SK-N-SH (cell line): Measurements from ENCODE around the gene SLCO2B1. TPM values are rescaled to one million over a fixed set of nuclear protein-coding genes. Genes with fewer than 3 reads are reported as not detected.

Experiments used
- CTCF ChIA-PET: fragments of 300-600, 350-600 bp; formaldehyde crosslinking; extraction: SDS; loops from one replicate; lab custom pipeline; 2021; lab: Yijun Ruan, JAX
- POLR2A ChIA-PET: fragments of 350-600 bp; sonication (Branson Sonifier 250); formaldehyde crosslinking; extraction: SDS; loops from one replicate; lab custom pipeline; 2020; ENCODE audit warnings: antibody characterized with exemption, inconsistent platforms; lab: Yijun Ruan, JAX
- DNase-seq: peaks from one replicate; pipeline ENCODE4 v3.0.0; 2012
- H2AFZ ChIP-seq: fragments of 200-600 bp; sonication (generic); 2 replicates; pipeline ENCODE4 v1.8.1; 2016; ENCODE audit warnings: antibody characterized with exemption, mild to moderate bottlenecking, low read depth
- H3F3A ChIP-seq: fragments of 200-600 bp; sonication (generic); replicated peaks from 2 replicates; pipeline ENCODE3; 2016; ENCODE audit warnings: antibody characterized with exemption, mild to moderate bottlenecking; ENCODE audit not compliant: insufficient read depth
- H3K27ac ChIP-seq, 2 experiments: fragments of 200-500 bp in 1 of 2; fragments of 200-600 bp in 1 of 2; sonication (Bioruptor generic) in 1 of 2; sonication (generic), shearing (Covaris generic) in 1 of 2; 2 replicates each; pipeline versions ENCODE4 v1.5.1 to v1.6.1; 2014 to 2016; ENCODE audit warnings: low read depth in 2 of 2, inconsistent platforms in 1 of 2, low read length in 1 of 2, mild to moderate bottlenecking in 1 of 2, mixed read lengths in 1 of 2
- H3K27me3 ChIP-seq: fragments of 200-600 bp; sonication (generic), shearing (Covaris generic); 2 replicates; pipeline ENCODE4 v1.6.1; 2016; ENCODE audit warnings: mixed run types; ENCODE audit not compliant: insufficient read depth
- H3K36me3 ChIP-seq, 2 experiments: fragments of 200-500 bp in 1 of 2; fragments of 200-600 bp in 1 of 2; sonication (Bioruptor generic) in 1 of 2; sonication (generic) in 1 of 2; replicated peaks in 1 of 2; 2 replicates each; pipeline versions ENCODE3 to v1.5.1; 2014 to 2016; ENCODE audit warnings: low read length in 1 of 2, mild to moderate bottlenecking in 1 of 2; ENCODE audit not compliant: insufficient read depth in 2 of 2, control insufficient read depth in 1 of 2
- H3K4me1 ChIP-seq, 2 experiments: fragments of 200-500 bp in 1 of 2; fragments of 200-600 bp in 1 of 2; sonication (Bioruptor generic) in 1 of 2; sonication (generic), shearing (Covaris generic) in 1 of 2; 2 replicates each; pipeline versions ENCODE4 v1.5.1 to v1.6.1; 2014 to 2016; ENCODE audit warnings: low read depth in 1 of 2, low read length in 1 of 2, mixed run types in 1 of 2; ENCODE audit not compliant: insufficient read depth in 2 of 2, control insufficient read depth in 1 of 2
- H3K4me2 ChIP-seq: fragments of 200-600 bp; sonication (generic), shearing (Covaris generic); 2 replicates; pipeline ENCODE4 v1.6.1; 2017; ENCODE audit warnings: mixed run types
- H3K4me3 ChIP-seq, 2 experiments: fragments of 200-500 bp in 1 of 2; fragments of 200-600 bp in 1 of 2; sonication (Bioruptor generic) in 1 of 2; sonication (generic), shearing (Covaris generic) in 1 of 2; 2 replicates each; pipeline versions ENCODE4 v1.5.1 to v1.8.1; 2014 to 2016; ENCODE audit warnings: low read depth in 2 of 2, inconsistent platforms in 1 of 2, low read length in 1 of 2, mild to moderate bottlenecking in 1 of 2, mixed read lengths in 1 of 2, moderate library complexity in 1 of 2
- H3K79me2 ChIP-seq: fragments of 200-600 bp; sonication (generic); 2 replicates; pipeline ENCODE4 v1.8.1; 2017; ENCODE audit warnings: mild to moderate bottlenecking; ENCODE audit not compliant: insufficient read depth
- H3K9ac ChIP-seq: fragments of 200-600 bp; sonication (generic); 2 replicates; pipeline ENCODE4 v1.6.1; 2017; ENCODE audit warnings: mixed run types
- H3K9me2 ChIP-seq: fragments of 200-600 bp; sonication (generic); 2 replicates; pipeline ENCODE4 v1.6.1; 2017; ENCODE audit warnings: mixed run types
- H3K9me3 ChIP-seq: fragments of 200-600 bp; sonication (generic); 2 replicates; pipeline ENCODE4 v1.6.1; 2017; ENCODE audit warnings: mixed run types, mild to moderate bottlenecking, moderate library complexity
- H4K20me1 ChIP-seq: fragments of 200-600 bp; sonication (generic); 2 replicates; pipeline ENCODE4 v1.6.1; 2017; ENCODE audit warnings: mild to moderate bottlenecking, mixed run types; ENCODE audit not compliant: insufficient read depth
- CHD2 ChIP-seq: fragments of 150-350 bp; IDR thresholded peaks from 2 replicates; pipeline ENCODE4 v1.6.1; 2018; ENCODE audit warnings: low read length; ENCODE audit not compliant: partially characterized antibody
- EP300 ChIP-seq, 2 experiments: IDR thresholded peaks; 2 replicates each; pipeline versions ENCODE4 v1.4.0 to v1.6.1; 2012; ENCODE audit warnings: borderline replicate concordance in 1 of 2, low read depth in 1 of 2, low read length in 1 of 2
- EZH2phosphoT487 ChIP-seq: fragments of 200-600 bp; sonication (generic); IDR thresholded peaks from 2 replicates; pipeline ENCODE4 v1.6.1; 2017; ENCODE audit warnings: low read depth, mixed run types, mild to moderate bottlenecking, antibody characterized with exemption, moderate library complexity, borderline replicate concordance
- FOXM1 ChIP-seq: IDR thresholded peaks from 2 replicates; pipeline ENCODE4 v1.4.0; 2012; ENCODE audit warnings: low read depth, mild to moderate bottlenecking
- GABPA ChIP-seq: IDR thresholded peaks from 2 replicates; pipeline ENCODE4 v1.4.0; 2012; ENCODE audit warnings: low read depth, mild to moderate bottlenecking
- MEF2A ChIP-seq: IDR thresholded peaks from 2 replicates; pipeline ENCODE4 v1.4.0; 2012; ENCODE audit warnings: low read depth, borderline replicate concordance
- NFIC ChIP-seq: IDR thresholded peaks from 2 replicates; pipeline ENCODE4 v1.4.0; 2012; ENCODE audit warnings: borderline replicate concordance
- POLR2AphosphoS5 ChIP-seq: IDR thresholded peaks from 2 replicates; pipeline ENCODE4 v1.6.1; 2012; ENCODE audit warnings: low read depth, low read length
- RCOR1 ChIP-seq: fragments of 150-350 bp; IDR thresholded peaks from 2 replicates; pipeline ENCODE4 v1.6.1; 2017; ENCODE audit warnings: antibody characterized with exemption, low read length
- RFX5 ChIP-seq: IDR thresholded peaks from 2 replicates; pipeline ENCODE4 v1.6.1; 2012; ENCODE audit warnings: mild to moderate bottlenecking, improper control_type of control experiment, low read length
- RXRA ChIP-seq: IDR thresholded peaks from 2 replicates; pipeline ENCODE4 v1.4.0; 2012; ENCODE audit warnings: low read depth, mild to moderate bottlenecking, borderline replicate concordance
- SIN3A ChIP-seq: IDR thresholded peaks from 2 replicates; pipeline ENCODE4 v1.6.1; 2012; ENCODE audit warnings: low read depth, mild to moderate bottlenecking, low read length, moderate library complexity, borderline replicate concordance
- TAF1 ChIP-seq: IDR thresholded peaks from 2 replicates; pipeline ENCODE4 v1.6.1; 2012; ENCODE audit warnings: low read depth, mild to moderate bottlenecking, low read length, moderate library complexity, borderline replicate concordance
- TCF12 ChIP-seq: IDR thresholded peaks from 2 replicates; pipeline ENCODE4 v1.4.0; 2012
- TEAD4 ChIP-seq: IDR thresholded peaks from 2 replicates; pipeline ENCODE4 v1.4.0; 2012; ENCODE audit warnings: mild to moderate bottlenecking, borderline replicate concordance; ENCODE audit not compliant: insufficient read depth
- WGBS: methylation state at CpG from one replicate; pipeline ENCODE4 v1.1.6; 2017; ENCODE audit warnings: low lambda C conversion rate; 5-methylcytosine and 5-hydroxymethylcytosine counted together
- polyA plus RNA-seq, 3 experiments: library from polyadenylated mRNA; depleted of rRNA; stranded (reverse); fragments of >200 nt; gene quantifications; 2 replicates each; pipeline ENCODE4 v1.2.3, GENCODE V29; 2012
- TF ChIP-seq, protein P1 (sequence below): fragments of 200-600 bp; sonication (generic); IDR thresholded peaks from 2 replicates; pipeline ENCODE4 v1.6.1; 2017; ENCODE audit warnings: antibody characterized with exemption, mild to moderate bottlenecking, moderate library complexity
- TF ChIP-seq, protein P2 (sequence below): fragments of 150-350 bp; IDR thresholded peaks from 2 replicates; pipeline ENCODE4 v1.6.1; 2016; ENCODE audit warnings: mild to moderate bottlenecking, low read depth, low read length
- TF ChIP-seq, protein P3 (sequence below): IDR thresholded peaks from 2 replicates; pipeline ENCODE4 v1.4.0; 2012; ENCODE audit warnings: low read depth, borderline replicate concordance
- TF ChIP-seq, protein P4 (sequence below): IDR thresholded peaks from 2 replicates; pipeline ENCODE4 v1.4.0; 2012; ENCODE audit warnings: low read depth

SLCO2B1 gene
- polyA plus RNA-seq, 1 of the 3 experiments (the other 2 are of a cell fraction): 0.18 TPM

DNA sequence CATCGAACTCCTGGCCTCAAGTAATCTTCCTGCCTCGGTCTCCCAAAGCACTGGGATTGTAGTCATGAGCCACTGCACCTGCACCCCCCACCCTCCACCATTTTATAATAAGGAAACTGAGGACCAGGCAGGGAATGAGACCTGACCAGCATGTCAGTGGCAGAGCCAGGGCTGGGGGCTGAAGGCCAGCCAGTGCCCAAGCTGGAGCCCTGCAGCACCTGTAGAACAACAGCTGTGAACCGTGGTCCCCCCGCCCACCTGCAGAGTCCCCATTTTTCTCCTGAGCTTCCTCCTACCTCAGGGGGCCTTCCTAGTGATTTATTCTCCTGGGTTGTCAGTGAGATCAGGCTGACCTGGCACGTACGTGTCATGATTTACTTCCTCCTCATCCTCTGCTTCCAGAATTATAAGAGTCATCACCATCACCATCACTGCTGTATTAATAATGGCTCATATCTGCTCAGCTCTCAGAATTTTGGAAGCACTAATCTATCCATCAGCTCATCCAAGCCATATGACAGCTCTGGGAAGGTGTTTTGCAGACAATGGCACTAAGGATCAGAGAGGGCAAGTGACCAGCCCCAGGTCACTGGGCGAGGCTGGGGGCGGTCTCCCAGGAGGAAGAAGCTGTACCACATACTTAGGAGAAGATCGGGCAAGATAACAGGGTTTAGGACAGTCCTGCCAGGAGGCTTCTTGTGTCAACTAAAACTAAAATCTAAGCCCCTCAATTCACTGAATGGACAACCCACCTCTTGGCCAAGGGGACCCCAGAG, 5.5 kb upstream of the SLCO2B1 start:
- H3K9me3 ChIP-seq: no peaks in the 10 kb centered on the region
- H3F3A ChIP-seq: peaks cover 9% of the 10 kb centered on the region
- H3K9ac ChIP-seq: no peak overlapping the region
- no peak overlapping the region for H3K27ac ChIP-seq
- H3K27me3 ChIP-seq: no peaks in the 10 kb centered on the region
- ChIA-PET CTCF (interaction anchor here (0.6 to 25.0 kb wide), 40 partner anchors 7 to 261 kb away, joined by 3 to 1115 read pairs (median 4); partner anchors contain the start of genes SLCO2B1 and TPBGL), POLR2A (interaction anchor here (1.4 to 2.5 kb wide), 3 partner anchors 60 to 96 kb away, joined by 4 to 9 read pairs (median 9); partner anchors contain the start of gene TPBGL)
- no peaks in the 10 kb centered on the region for H4K20me1 ChIP-seq
- H3K79me2 ChIP-seq: no peaks in the 10 kb centered on the region
- H3K4me3 ChIP-seq: no peak overlapping the region
- H3K4me1 ChIP-seq: peaks cover 10 to 22% of the 10 kb centered on the region in 2 experiments; a peak in 2 of 4 replicates
- TF ChIP-seq SIN3A (no peak), RFX5 (no peak), TAF1 (no peak), FOXM1 (no peak), TEAD4 (no peak), TCF12 (no peak), GABPA (no peak), RCOR1 (no peak), NFIC (no peak), EZH2phosphoT487 (no peak), RXRA (no peak), EP300 (IDR thresholded peaks at IDR 0.05; ENCODE audit: borderline replicate concordance in 1 of 2, low read depth in 1 of 2, low read length in 1 of 2) (no peak), POLR2AphosphoS5 (no peak), MEF2A (no peak), CHD2 (no peak)
- TF ChIP-seq, protein P1, sequence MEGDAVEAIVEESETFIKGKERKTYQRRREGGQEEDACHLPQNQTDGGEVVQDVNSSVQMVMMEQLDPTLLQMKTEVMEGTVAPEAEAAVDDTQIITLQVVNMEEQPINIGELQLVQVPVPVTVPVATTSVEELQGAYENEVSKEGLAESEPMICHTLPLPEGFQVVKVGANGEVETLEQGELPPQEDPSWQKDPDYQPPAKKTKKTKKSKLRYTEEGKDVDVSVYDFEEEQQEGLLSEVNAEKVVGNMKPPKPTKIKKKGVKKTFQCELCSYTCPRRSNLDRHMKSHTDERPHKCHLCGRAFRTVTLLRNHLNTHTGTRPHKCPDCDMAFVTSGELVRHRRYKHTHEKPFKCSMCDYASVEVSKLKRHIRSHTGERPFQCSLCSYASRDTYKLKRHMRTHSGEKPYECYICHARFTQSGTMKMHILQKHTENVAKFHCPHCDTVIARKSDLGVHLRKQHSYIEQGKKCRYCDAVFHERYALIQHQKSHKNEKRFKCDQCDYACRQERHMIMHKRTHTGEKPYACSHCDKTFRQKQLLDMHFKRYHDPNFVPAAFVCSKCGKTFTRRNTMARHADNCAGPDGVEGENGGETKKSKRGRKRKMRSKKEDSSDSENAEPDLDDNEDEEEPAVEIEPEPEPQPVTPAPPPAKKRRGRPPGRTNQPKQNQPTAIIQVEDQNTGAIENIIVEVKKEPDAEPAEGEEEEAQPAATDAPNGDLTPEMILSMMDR: no peak
- TF ChIP-seq, protein P2, sequence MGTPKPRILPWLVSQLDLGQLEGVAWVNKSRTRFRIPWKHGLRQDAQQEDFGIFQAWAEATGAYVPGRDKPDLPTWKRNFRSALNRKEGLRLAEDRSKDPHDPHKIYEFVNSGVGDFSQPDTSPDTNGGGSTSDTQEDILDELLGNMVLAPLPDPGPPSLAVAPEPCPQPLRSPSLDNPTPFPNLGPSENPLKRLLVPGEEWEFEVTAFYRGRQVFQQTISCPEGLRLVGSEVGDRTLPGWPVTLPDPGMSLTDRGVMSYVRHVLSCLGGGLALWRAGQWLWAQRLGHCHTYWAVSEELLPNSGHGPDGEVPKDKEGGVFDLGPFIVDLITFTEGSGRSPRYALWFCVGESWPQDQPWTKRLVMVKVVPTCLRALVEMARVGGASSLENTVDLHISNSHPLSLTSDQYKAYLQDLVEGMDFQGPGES: no peak
- TF ChIP-seq, protein P3, sequence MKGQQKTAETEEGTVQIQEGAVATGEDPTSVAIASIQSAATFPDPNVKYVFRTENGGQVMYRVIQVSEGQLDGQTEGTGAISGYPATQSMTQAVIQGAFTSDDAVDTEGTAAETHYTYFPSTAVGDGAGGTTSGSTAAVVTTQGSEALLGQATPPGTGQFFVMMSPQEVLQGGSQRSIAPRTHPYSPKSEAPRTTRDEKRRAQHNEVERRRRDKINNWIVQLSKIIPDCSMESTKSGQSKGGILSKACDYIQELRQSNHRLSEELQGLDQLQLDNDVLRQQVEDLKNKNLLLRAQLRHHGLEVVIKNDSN: no peak
- TF ChIP-seq, protein P4, sequence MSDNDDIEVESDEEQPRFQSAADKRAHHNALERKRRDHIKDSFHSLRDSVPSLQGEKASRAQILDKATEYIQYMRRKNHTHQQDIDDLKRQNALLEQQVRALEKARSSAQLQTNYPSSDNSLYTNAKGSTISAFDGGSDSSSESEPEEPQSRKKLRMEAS: no peak
- DNase-seq: no peak
- no peaks in the 10 kb centered on the region for H3K9me2 ChIP-seq
- 86% methylated on average over 8 of the region's 9 CpGs for WGBS
- H2AFZ ChIP-seq: no peak overlapping the region
- no peak overlapping the region for H3K4me2 ChIP-seq
- H3K36me3 ChIP-seq: no peaks in the 10 kb centered on the region
